MM.1S (cell line): ENCODE measurements around the gene MATN3.

ENCODE experiments used
- DNase-seq: peaks from one replicate; pipeline ENCODE4 v3.0.0-alpha.2; 2015
- H2AFZ ChIP-seq: fragments of 300-600 bp; sonication (generic); 2 replicates; pipeline ENCODE4 v1.6.0; 2016; ENCODE audit warnings: antibody characterized with exemption, low read length
- H3F3A ChIP-seq: fragments of 300-600 bp; sonication (generic); 2 replicates; pipeline ENCODE4 v1.6.1; 2016; ENCODE audit warnings: mild to moderate bottlenecking, antibody characterized with exemption, low read length, moderate library complexity, mixed read lengths; ENCODE audit not compliant: insufficient read depth
- H3K27ac ChIP-seq: fragments of 300-600 bp; sonication (generic); 2 replicates; pipeline ENCODE4 v1.5.1; 2016; ENCODE audit warnings: mild to moderate bottlenecking, low read length
- H3K27me3 ChIP-seq: fragments of 300-600 bp; sonication (generic); replicated peaks from 2 replicates; pipeline ENCODE4 v1.6.0; 2016; ENCODE audit warnings: low read length; ENCODE audit not compliant: insufficient read depth
- H3K36me3 ChIP-seq: fragments of 300-600 bp; sonication (generic); replicated peaks from 2 replicates; pipeline ENCODE4 v1.6.1; 2016; ENCODE audit warnings: mild to moderate bottlenecking, low read length, mixed read lengths; ENCODE audit not compliant: insufficient read depth
- H3K4me1 ChIP-seq: fragments of 300-600 bp; sonication (generic); 2 replicates; pipeline ENCODE4 v1.6.1; 2016; ENCODE audit warnings: low read length, mixed read lengths
- H3K4me2 ChIP-seq: fragments of 300-600 bp; sonication (generic); 2 replicates; pipeline ENCODE4 v1.6.0; 2016; ENCODE audit warnings: low read depth, low read length
- H3K4me3 ChIP-seq: fragments of 300-600 bp; sonication (generic); 2 replicates; pipeline ENCODE4 v1.5.1; 2016; ENCODE audit warnings: low read length, mixed read lengths
- H3K79me2 ChIP-seq: fragments of 300-600 bp; sonication (generic); 2 replicates; pipeline ENCODE4 v1.6.1; 2016; ENCODE audit warnings: mixed run types, low read length, mixed read lengths
- H3K9ac ChIP-seq: fragments of 300-600 bp; sonication (generic); 2 replicates; pipeline ENCODE4 v1.6.1; 2016; ENCODE audit warnings: low read length, mixed read lengths
- H3K9me2 ChIP-seq: fragments of 300-600 bp; sonication (generic); replicated peaks from 2 replicates; pipeline ENCODE4 v1.6.1; 2016; ENCODE audit warnings: mild to moderate bottlenecking, low read length, mixed read lengths; ENCODE audit not compliant: insufficient read depth
- H3K9me3 ChIP-seq: fragments of 300-600 bp; sonication (generic); replicated peaks from 2 replicates; pipeline ENCODE4 v1.6.1; 2016; ENCODE audit warnings: mild to moderate bottlenecking, low read length, mixed read lengths; ENCODE audit not compliant: insufficient read depth
- H4K20me1 ChIP-seq: fragments of 300-600 bp; sonication (generic); 2 replicates; pipeline ENCODE4 v1.6.1; 2016; ENCODE audit warnings: mild to moderate bottlenecking, low read length, moderate library complexity, mixed read lengths; ENCODE audit not compliant: insufficient read depth
- EZH2 ChIP-seq: fragments of 300-600 bp; sonication (generic); optimal IDR thresholded peaks from 2 replicates; pipeline ENCODE3; 2017; ENCODE audit warnings: low read depth, mild to moderate bottlenecking, antibody characterized with exemption, low read length, mixed read lengths
- EZH2phosphoT487 ChIP-seq: fragments of 300-600 bp; sonication (generic); IDR thresholded peaks from 2 replicates; pipeline ENCODE4 v1.6.1; 2018; ENCODE audit warnings: antibody characterized with exemption, low read length
- TF ChIP-seq, protein P1 (sequence below): fragments of 300-600 bp; sonication (generic); IDR thresholded peaks from 2 replicates; pipeline ENCODE4 v1.5.1; 2016; ENCODE audit warnings: antibody characterized with exemption, low read length, mixed read lengths

Gene MATN3

DNA sequence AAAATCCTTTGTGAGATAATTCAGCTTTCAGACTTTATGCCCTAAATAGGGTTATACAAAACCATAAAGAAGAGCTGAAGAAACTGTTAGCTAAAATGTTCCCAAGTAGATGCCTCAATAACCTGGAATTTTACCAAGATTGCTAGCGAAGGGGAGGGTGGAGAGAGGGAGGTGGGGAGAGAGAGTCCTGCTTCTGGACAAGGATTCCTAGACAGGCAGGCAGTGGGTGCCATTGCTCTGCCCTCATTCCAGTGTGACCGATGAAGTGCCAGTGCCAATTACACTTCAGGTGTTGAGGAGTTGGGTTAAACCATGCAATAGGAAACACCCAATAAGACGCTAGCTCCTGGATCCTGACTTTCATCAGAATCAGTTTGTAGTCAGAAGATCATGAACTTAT is 20.9 kb upstream of the MATN3 start:
- H4K20me1 ChIP-seq, result no peaks in the 10 kb centered on the region
- peaks cover 9% of the 10 kb centered on the region for H3K36me3 ChIP-seq
- no peaks in the 10 kb centered on the region for H3K4me1 ChIP-seq
- no peak overlapping the region for H3K27ac ChIP-seq
- no peak overlapping the region for H2AFZ ChIP-seq
- H3K9me2 ChIP-seq, result no peaks in the 10 kb centered on the region
- no peak overlapping the region for H3K4me3 ChIP-seq
- H3F3A ChIP-seq, result no peaks in the 10 kb centered on the region
- no peaks in the 10 kb centered on the region for H3K27me3 ChIP-seq
- no peak for DNase-seq
- TF ChIP-seq, protein P1, sequence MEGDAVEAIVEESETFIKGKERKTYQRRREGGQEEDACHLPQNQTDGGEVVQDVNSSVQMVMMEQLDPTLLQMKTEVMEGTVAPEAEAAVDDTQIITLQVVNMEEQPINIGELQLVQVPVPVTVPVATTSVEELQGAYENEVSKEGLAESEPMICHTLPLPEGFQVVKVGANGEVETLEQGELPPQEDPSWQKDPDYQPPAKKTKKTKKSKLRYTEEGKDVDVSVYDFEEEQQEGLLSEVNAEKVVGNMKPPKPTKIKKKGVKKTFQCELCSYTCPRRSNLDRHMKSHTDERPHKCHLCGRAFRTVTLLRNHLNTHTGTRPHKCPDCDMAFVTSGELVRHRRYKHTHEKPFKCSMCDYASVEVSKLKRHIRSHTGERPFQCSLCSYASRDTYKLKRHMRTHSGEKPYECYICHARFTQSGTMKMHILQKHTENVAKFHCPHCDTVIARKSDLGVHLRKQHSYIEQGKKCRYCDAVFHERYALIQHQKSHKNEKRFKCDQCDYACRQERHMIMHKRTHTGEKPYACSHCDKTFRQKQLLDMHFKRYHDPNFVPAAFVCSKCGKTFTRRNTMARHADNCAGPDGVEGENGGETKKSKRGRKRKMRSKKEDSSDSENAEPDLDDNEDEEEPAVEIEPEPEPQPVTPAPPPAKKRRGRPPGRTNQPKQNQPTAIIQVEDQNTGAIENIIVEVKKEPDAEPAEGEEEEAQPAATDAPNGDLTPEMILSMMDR, result no peak
- TF ChIP-seq EZH2, result no peak
- no peak for TF ChIP-seq EZH2phosphoT487
- H3K79me2 ChIP-seq, result no peaks in the 10 kb centered on the region
- no peak overlapping the region for H3K9ac ChIP-seq
- no peak overlapping the region for H3K4me2 ChIP-seq
- no peaks in the 10 kb centered on the region for H3K9me3 ChIP-seq

DNA sequence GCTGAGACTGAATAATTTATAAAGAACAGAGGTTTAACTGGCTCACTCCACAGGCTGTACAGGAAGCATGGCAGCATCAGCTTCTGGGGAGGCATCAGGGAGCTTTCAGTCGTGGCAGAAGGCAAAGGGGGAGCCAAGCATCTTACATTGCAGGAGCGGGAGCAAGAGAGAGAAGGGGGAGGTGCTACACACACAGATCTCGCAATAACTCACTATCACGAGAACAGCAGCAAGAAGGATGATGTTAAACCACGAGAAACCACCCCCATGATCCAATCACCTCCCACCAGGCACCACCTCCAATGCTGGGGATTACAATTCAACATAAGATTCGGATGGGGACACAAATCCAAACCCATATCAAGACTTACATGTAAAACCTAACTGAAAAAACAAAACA is 17.8 kb upstream of the MATN3 start:
- Histone ChIP-seq H3K79me2 (no peaks in the 10 kb centered on the region), H3K4me1 (no peaks in the 10 kb centered on the region), H3K9ac (no peak overlapping the region), H3K9me2 (no peaks in the 10 kb centered on the region), H4K20me1 (no peaks in the 10 kb centered on the region), H3K9me3 (no peaks in the 10 kb centered on the region), H2AFZ (no peak overlapping the region), H3K4me3 (no peak overlapping the region), H3K27ac (no peak overlapping the region), H3K36me3 (peaks cover 9% of the 10 kb centered on the region), H3K27me3 (no peaks in the 10 kb centered on the region), H3F3A (no peaks in the 10 kb centered on the region), H3K4me2 (no peak overlapping the region)
- DNase-seq, result no peak
- TF ChIP-seq EZH2, result no peak
- TF ChIP-seq EZH2phosphoT487, result no peak
- TF ChIP-seq, protein P1, result no peak

DNA sequence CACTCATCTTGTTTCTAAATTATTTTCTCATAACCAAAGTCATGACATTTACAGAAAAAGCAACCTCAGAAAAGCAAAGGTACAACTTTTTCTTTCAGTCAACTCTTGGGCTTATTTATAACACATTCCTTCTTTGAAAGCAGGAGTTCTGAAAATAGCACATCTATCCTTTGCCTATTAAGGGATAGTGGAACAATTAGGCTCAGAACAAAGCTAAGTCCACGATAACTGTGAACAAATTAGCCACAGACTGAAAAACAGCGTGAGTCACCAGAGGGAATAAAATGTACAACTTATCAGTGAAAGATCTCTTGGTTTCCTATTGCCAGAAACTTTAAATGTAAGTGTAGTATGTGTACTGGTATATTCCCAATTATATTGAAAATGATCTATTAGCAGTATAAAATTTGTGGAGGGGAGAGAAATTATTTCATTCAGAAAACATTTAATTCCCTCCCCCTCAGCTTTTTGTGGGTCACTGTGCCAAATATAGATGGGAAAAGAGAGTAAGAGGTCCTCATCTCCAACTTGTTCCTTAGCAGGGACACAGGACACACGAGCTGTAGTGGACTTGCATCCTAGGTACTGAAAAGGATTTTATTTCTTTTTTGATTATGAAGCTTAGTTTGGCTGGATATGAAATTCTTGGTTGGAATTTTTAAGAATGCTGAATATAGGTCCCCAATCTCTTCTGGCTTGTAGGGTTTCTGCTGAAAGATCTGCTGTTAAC is 15.4 kb upstream of the MATN3 start:
- Histone ChIP-seq H2AFZ (no peak overlapping the region), H3K4me2 (no peak overlapping the region), H3K9ac (no peak overlapping the region), H3K9me2 (no peaks in the 10 kb centered on the region), H3K27ac (no peak overlapping the region), H3K9me3 (no peaks in the 10 kb centered on the region), H4K20me1 (no peaks in the 10 kb centered on the region), H3K27me3 (no peaks in the 10 kb centered on the region), H3F3A (no peaks in the 10 kb centered on the region), H3K79me2 (no peaks in the 10 kb centered on the region), H3K4me1 (no peaks in the 10 kb centered on the region), H3K36me3 (peaks cover 4% of the 10 kb centered on the region), H3K4me3 (no peak overlapping the region)
- no peak for TF ChIP-seq EZH2phosphoT487
- TF ChIP-seq, protein P1, result no peak
- no peak for TF ChIP-seq EZH2
- DNase-seq, result no peak
